H9 (cell line): ENCODE results near the gene MROH8. TPM values are rescaled to one million over a fixed set of nuclear protein-coding genes. Genes with fewer than 3 reads are reported as not detected.

Experiments
- DNase-seq: peaks from one replicate; pipeline ENCODE4 v3.0.0-alpha.2; 2017
- H2AFZ ChIP-seq: one replicate; pipeline ENCODE4 v1.6.1; 2013; ENCODE audit warnings: mild to moderate bottlenecking, low read length, control low read depth, moderate library complexity
- H2AK5ac ChIP-seq: 2 replicates; pipeline ENCODE4 v1.6.1; 2013; ENCODE audit warnings: low read length, control low read depth, mixed read lengths; ENCODE audit not compliant: insufficient read length
- H2BK120ac ChIP-seq: one replicate; pipeline ENCODE4 v1.6.1; 2013; ENCODE audit warnings: low read depth, mild to moderate bottlenecking, low read length, control low read depth, inconsistent platforms; ENCODE audit not compliant: poor library complexity, severe bottlenecking
- H2BK12ac ChIP-seq: 2 replicates; pipeline ENCODE4 v1.6.1; 2013; ENCODE audit warnings: low read length, control low read depth, mixed read lengths, low read depth; ENCODE audit not compliant: insufficient read length
- H2BK15ac ChIP-seq: 2 replicates; pipeline ENCODE4 v1.6.1; 2013; ENCODE audit warnings: low read depth, low read length, control low read depth
- H2BK20ac ChIP-seq: one replicate; pipeline ENCODE4 v1.6.1; 2013; ENCODE audit warnings: low read depth, mild to moderate bottlenecking, low read length, control low read depth, inconsistent platforms; ENCODE audit not compliant: poor library complexity, severe bottlenecking
- H2BK5ac ChIP-seq: 2 replicates; pipeline ENCODE4 v1.6.1; 2013; ENCODE audit warnings: low read length, control low read depth, mixed read lengths; ENCODE audit not compliant: insufficient read length
- H3K14ac ChIP-seq: 2 replicates; pipeline ENCODE4 v1.6.1; 2013; ENCODE audit warnings: low read length, control low read depth; ENCODE audit not compliant: insufficient read depth
- H3K18ac ChIP-seq: 2 replicates; pipeline ENCODE4 v1.6.1; 2013; ENCODE audit warnings: low read depth, mild to moderate bottlenecking, mixed read lengths, low read length, control low read depth; ENCODE audit not compliant: insufficient read length
- H3K23ac ChIP-seq: 2 replicates; pipeline ENCODE4 v1.6.1; 2013; ENCODE audit warnings: low read length, control low read depth, mixed read lengths, low read depth; ENCODE audit not compliant: insufficient read length
- H3K23me2 ChIP-seq: 2 replicates; pipeline ENCODE4 v1.6.1; 2013; ENCODE audit warnings: low read depth, mild to moderate bottlenecking, mixed read lengths, low read length, control low read depth; ENCODE audit not compliant: insufficient read length, poor library complexity, severe bottlenecking
- H3K27ac ChIP-seq: 2 replicates; pipeline ENCODE4 v1.5.1; 2013; ENCODE audit warnings: low read length, control low read depth, mixed read lengths, low read depth; ENCODE audit not compliant: insufficient read length
- H3K27me3 ChIP-seq: 2 replicates; pipeline ENCODE4 v1.6.1; 2013; ENCODE audit warnings: low read length, control low read depth, inconsistent platforms; ENCODE audit not compliant: insufficient read depth
- H3K4ac ChIP-seq: 2 replicates; pipeline ENCODE4 v1.6.1; 2013; ENCODE audit warnings: low read depth, mild to moderate bottlenecking, control low read depth, inconsistent platforms, low read length, moderate library complexity
- H3K4me1 ChIP-seq: 2 replicates; pipeline ENCODE4 v1.6.1; 2013; ENCODE audit warnings: low read length, control low read depth, inconsistent platforms; ENCODE audit not compliant: insufficient read depth
- H3K4me2 ChIP-seq: 2 replicates; pipeline ENCODE4 v1.6.1; 2013; ENCODE audit warnings: low read length, control low read depth, mixed read lengths; ENCODE audit not compliant: insufficient read length, insufficient read depth
- H3K56ac ChIP-seq: 2 replicates; pipeline ENCODE4 v1.6.1; 2013; ENCODE audit warnings: low read depth, mild to moderate bottlenecking, mixed read lengths, low read length, control low read depth; ENCODE audit not compliant: insufficient read length
- H3K79me1 ChIP-seq: 2 replicates; pipeline ENCODE4 v1.6.1; 2013; ENCODE audit warnings: low read depth, mild to moderate bottlenecking, moderate library complexity, low read length, control low read depth, inconsistent platforms; ENCODE audit not compliant: insufficient read depth, poor library complexity, severe bottlenecking
- H3K79me2 ChIP-seq: 2 replicates; pipeline ENCODE4 v1.6.1; 2013; ENCODE audit warnings: low read length, control low read depth, inconsistent platforms; ENCODE audit not compliant: insufficient read depth
- H3K9ac ChIP-seq: 2 replicates; pipeline ENCODE4 v1.6.1; 2013; ENCODE audit warnings: low read length, control low read depth, mixed read lengths; ENCODE audit not compliant: insufficient read length; ENCODE audit errors: extremely low read depth
- H3K9me3 ChIP-seq: one replicate; pipeline ENCODE4 v1.6.1; 2013; ENCODE audit warnings: low read depth, low read length, inconsistent platforms; ENCODE audit not compliant: control insufficient read depth
- H3T11ph ChIP-seq: one replicate; pipeline ENCODE4 v1.6.1; 2013; ENCODE audit warnings: mild to moderate bottlenecking, low read length, control low read depth, inconsistent platforms
- H4K20me1 ChIP-seq: one replicate; pipeline ENCODE4 v1.6.1; 2013; ENCODE audit not compliant: control insufficient read depth, insufficient read length, insufficient read depth
- H4K5ac ChIP-seq: 2 replicates; pipeline ENCODE4 v1.6.1; 2013; ENCODE audit warnings: low read depth, mild to moderate bottlenecking, mixed read lengths, low read length, control low read depth; ENCODE audit not compliant: insufficient read length
- H4K8ac ChIP-seq: replicated peaks from 2 replicates; pipeline ENCODE4 v1.6.1; 2013; ENCODE audit warnings: low read length, control low read depth, mixed read lengths, low read depth; ENCODE audit not compliant: insufficient read length
- H4K91ac ChIP-seq: 2 replicates; pipeline ENCODE4 v1.6.1; 2013; ENCODE audit warnings: low read depth, mild to moderate bottlenecking, moderate library complexity, mixed read lengths, low read length, control low read depth; ENCODE audit not compliant: insufficient read length
- H3K27ac Mint-ChIP-seq, 3 experiments: 2 replicates in 2 of 3; 3 replicates in 1 of 3; pipeline ENCODE4 v1.8.0; 2020 to 2021; ENCODE audit warnings: mixed read lengths in 3 of 3, mild to moderate bottlenecking in 1 of 3, moderate library complexity in 1 of 3
- H3K27me3 Mint-ChIP-seq: 2 replicates; pipeline ENCODE4 v1.8.0; 2021; ENCODE audit warnings: low read depth, mild to moderate bottlenecking, moderate library complexity, mixed read lengths
- H3K36me3 Mint-ChIP-seq, 3 experiments: 2 replicates in 2 of 3; 3 replicates in 1 of 3; pipeline ENCODE4 v1.8.0; 2020 to 2021; ENCODE audit warnings: low read depth in 3 of 3, mixed read lengths in 3 of 3; ENCODE audit not compliant: insufficient read depth in 1 of 3
- H3K4me1 Mint-ChIP-seq, 2 experiments: 2 replicates each; pipeline ENCODE4 v1.8.0; 2020; ENCODE audit warnings: mixed read lengths in 2 of 2
- H3K4me3 Mint-ChIP-seq, 2 experiments: 2 replicates in 1 of 2; 3 replicates in 1 of 2; pipeline ENCODE4 v1.8.0; 2020 to 2021; ENCODE audit warnings: mild to moderate bottlenecking in 2 of 2, mixed read lengths in 2 of 2, moderate library complexity in 1 of 2
- H3K9me3 Mint-ChIP-seq, 2 experiments: 2 replicates in 1 of 2; 3 replicates in 1 of 2; pipeline ENCODE4 v1.8.0; 2020; ENCODE audit warnings: mild to moderate bottlenecking in 2 of 2, mixed read lengths in 2 of 2, moderate library complexity in 1 of 2
- CTCF ChIP-seq: fragments of 200-600 bp; sonication (generic); conservative IDR thresholded peaks from 3 replicates; pipeline ENCODE4 v1.8.0; 2021; ENCODE audit warnings: antibody characterized with exemption, mild to moderate bottlenecking
- WGBS: extraction: QIAGEN DNeasy Blood & Tissue Kit; methylation state at CpG from one replicate; pipeline ENCODE4 v1.1.7; 2013; ENCODE audit warnings: missing lambda C conversion rate, low lambda C conversion rate, mixed read lengths; ENCODE audit not compliant: insufficient read length; ENCODE audit errors: extremely low coverage; 5-methylcytosine and 5-hydroxymethylcytosine counted together
- total RNA-seq: library from RNA; stranded (reverse); gene quantifications from 2 replicates; pipeline ENCODE4 v1.2.1, GENCODE V29; 2021

The MROH8 gene
- total RNA-seq, 1 experiment from 2014 or later, result 0.90 TPM

GRCh38 chr20:37198932-37199660 lies 19.7 kb upstream of the MROH8 start:
- Histone ChIP-seq H2BK12ac (no peak overlapping the region), H2BK20ac (no peak overlapping the region), H3T11ph (no peak overlapping the region), H2BK120ac (no peak overlapping the region), H3K4me1 (no peaks in the 10 kb centered on the region), H3K27ac (no peak overlapping the region), H4K5ac (no peak overlapping the region), H3K79me1 (peaks cover 9% of the 10 kb centered on the region), H2AK5ac (no peak overlapping the region), H4K8ac (no peak overlapping the region), H2BK15ac (no peak overlapping the region), H3K56ac (no peak overlapping the region), H3K23ac (no peak overlapping the region), H2BK5ac (no peak overlapping the region), H3K9me3 (no peaks in the 10 kb centered on the region), H2AFZ (no peak overlapping the region), H3K23me2 (no peaks in the 10 kb centered on the region), H4K91ac (no peak overlapping the region), H3K9ac (no peak overlapping the region), H3K18ac (no peak overlapping the region), H4K20me1 (no peaks in the 10 kb centered on the region), H3K27me3 (no peaks in the 10 kb centered on the region), H3K4ac (no peak overlapping the region), H3K79me2 (peaks cover 9% of the 10 kb centered on the region), H3K4me2 (no peak overlapping the region), H3K14ac (no peak overlapping the region)
- H3K27me3 Mint-ChIP-seq, result no peaks in the 10 kb centered on the region
- peaks cover 16 to 21% of the 10 kb centered on the region in 2 experiments for H3K4me1 Mint-ChIP-seq
- H3K4me3 Mint-ChIP-seq, result no peak overlapping the region
- peak overlapping the region in 2 of 3 experiments; percentile 17 to 52; a peak in 3 of 7 replicates for H3K27ac Mint-ChIP-seq
- H3K36me3 Mint-ChIP-seq, result peaks cover 44 to 70% (median 59%) of the 10 kb centered on the region in 3 experiments; a peak in 6 of 7 replicates
- no peaks in the 10 kb centered on the region for H3K9me3 Mint-ChIP-seq
- TF ChIP-seq CTCF, result no peak
- no peak for DNase-seq
- no CpG with 5 or more reads among the region's 16 CpGs for WGBS
